COLO668 (cell line): ENCODE measurements around the gene ISL2.

Experiments
- DNase-seq: peaks from one replicate; lab custom pipeline; 2025; ENCODE audit not compliant: unreplicated experiment; lab: John Stamatoyannopoulos, UW

Gene ISL2

GRCh38 chr15:76327191-76328105 lies 9.1 kb upstream of the ISL2 start:
- no peak for DNase-seq

DNA sequence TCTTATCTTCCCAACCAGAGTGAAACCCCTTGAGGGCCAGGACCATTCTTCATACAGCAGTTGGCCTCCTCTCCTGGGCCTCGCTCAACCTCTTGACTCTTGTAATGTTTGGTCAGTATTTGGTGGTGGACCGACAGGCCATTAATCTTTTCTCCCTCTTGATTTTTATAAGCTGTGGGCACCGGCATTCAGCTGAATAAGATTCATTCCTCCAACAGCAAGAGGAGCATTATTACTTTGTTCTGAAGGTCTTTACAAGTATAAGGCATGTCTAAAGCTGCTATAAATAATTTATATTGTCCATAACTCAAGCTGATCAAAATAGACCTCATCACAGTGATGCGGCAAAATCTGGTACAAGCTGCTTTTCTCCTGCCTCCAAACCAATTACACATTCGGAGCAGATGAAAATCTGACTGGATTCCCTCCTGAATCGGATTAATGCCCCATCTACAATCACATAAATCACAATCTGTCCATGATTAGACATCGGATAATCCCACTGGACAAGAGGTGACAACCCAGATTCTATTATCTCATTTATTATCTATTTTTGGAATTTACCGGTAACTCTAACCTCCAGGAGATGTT lies 8.4 kb upstream of the ISL2 start:
- no peak for DNase-seq

- DNase-seq: no peak
Measured at GRCh38 chr15:76328958-76329357, 7.6 kb upstream of the ISL2 start.

GRCh38 chr15:76330080-76330680 lies 6.4 kb upstream of the ISL2 start:
- DNase-seq: peak; percentile 22

DNA sequence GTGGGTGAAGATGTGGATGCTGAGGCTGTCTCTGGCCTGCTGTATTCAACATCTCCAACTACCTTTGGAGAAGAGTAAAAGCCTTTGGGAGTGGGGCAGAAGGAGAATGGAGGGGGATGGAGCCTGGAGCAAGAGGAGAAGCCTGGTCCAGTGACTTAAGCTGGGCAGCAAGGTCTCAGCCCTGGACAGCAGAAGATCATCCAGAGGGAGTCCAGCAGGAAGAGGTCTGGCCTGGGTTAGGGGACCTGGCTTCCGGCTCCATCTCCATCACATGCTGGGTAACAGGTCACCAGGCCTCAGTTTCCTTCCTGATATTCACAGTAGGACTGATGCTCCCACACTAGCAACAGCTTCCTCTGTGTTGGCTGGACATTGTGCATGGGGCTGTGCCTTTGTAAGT lies 3.8 kb upstream of the ISL2 start:
- DNase-seq: no peak

DNA sequence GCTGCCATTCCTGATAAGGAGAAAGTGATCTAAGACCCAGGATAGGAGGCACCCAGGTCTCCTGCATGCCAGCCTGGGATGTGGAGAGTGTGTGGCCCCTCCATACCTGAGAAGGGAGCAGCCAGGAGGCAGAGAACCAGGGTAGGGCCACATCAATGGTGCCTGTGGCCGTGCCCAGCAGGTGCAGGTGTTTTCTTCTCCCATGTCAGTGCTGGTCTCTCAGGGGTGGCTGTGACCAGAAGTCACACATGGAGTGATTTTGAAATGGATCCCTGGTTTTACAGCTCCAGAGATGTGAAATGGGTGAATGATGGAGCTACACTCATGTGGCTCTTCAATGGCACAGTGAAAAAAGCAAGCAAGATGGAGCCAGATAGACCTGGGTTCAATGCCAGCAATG lies 3.3 kb upstream of the ISL2 start:
- no peak for DNase-seq

GRCh38 chr15:76333720-76334437 lies 2.7 kb upstream of the ISL2 start:
- DNase-seq: peak; percentile 10

DNA sequence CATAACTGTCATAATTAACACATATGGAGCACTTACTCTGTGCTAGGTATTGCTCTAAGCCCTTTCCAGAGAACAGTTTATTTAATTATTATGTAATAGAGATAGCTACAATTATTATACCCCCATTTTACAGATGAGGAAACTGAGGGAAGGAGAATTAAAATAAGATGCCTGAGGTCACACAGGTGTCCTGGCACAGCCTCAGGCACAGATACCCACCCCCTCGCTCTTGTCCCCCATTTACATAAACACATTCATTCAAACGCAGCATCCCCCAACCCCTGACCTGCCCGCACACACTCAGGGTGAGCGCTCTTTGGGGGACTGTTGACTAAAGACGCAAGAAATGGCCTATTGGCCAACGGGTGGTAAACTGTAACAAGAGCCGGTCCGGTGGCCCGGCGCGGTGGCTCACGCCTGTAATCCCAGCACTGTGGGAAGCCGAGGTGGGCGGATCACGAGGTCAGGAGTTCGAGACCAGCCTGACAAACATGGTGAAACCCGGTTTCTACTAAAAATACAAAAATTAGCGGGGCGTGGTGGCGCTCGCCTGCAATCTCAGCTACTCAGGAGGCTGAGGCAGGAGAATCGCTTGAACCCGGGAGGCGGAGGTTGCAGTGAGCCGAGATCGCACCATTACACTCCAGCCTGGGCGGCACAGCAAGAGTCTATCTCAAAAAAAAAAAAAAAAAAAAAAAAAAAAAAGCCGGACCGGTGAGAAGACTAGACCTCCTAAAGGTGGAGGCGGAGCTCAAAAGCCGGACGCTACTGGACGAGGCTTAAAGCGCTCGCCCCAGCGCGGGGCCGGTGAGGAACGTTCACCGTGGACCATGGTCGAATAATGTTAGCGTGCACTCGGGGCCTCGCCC lies 1.9 kb upstream of the ISL2 start:
- no peak for DNase-seq

DNA sequence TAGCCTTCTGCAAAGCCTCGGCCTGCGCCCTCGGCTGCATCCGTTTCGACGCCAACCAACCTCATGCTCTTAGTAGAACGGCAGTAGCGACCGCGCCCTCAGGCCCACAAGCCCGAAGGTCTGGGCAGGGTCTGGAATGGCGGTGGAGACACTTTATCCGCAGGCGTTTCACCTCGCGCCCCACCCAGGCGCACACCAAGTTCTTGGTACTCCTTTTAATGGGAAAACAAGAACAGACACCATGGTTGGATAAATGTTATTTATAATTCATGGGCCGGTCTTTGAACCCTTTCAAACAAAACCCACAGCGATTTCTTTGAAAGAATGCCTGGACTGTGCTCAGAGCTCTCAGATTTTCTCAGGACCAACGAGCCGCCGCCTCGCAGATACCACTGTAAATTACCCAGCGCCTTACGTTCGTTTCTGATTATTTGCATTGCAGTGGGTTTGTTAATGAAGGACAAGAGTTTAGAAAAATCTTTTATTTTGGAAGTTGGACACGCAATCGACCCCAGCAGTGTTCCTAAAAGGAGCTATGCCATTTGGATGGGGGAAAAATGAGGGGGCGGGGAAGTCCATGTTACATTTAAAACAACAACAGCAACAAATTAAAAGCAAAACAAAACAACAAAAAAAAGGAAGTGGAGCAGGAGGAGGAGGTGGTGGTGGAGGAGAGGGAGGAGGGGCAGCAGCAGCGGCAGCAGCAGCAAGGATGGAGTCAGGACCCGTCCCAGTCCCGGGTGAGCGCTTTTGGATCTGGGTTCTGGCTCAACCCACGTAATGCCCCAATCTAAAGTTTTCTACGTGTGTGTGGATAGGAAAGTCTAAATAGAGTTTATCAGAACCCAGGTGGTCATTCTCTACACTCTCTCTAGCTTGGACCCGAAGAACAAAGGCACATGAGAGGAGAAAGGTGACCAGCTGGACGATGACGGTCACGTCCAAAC lies 993 bp upstream of the ISL2 start:
- no peak for DNase-seq

GRCh38 chr15:76337059-76337695 lies 604 bp downstream of the ISL2 start:
- DNase-seq: no peak

- peak; percentile 63 for DNase-seq
Measured at GRCh38 chr15:76337696-76338485, 1.3 kb downstream of the ISL2 start.

DNA sequence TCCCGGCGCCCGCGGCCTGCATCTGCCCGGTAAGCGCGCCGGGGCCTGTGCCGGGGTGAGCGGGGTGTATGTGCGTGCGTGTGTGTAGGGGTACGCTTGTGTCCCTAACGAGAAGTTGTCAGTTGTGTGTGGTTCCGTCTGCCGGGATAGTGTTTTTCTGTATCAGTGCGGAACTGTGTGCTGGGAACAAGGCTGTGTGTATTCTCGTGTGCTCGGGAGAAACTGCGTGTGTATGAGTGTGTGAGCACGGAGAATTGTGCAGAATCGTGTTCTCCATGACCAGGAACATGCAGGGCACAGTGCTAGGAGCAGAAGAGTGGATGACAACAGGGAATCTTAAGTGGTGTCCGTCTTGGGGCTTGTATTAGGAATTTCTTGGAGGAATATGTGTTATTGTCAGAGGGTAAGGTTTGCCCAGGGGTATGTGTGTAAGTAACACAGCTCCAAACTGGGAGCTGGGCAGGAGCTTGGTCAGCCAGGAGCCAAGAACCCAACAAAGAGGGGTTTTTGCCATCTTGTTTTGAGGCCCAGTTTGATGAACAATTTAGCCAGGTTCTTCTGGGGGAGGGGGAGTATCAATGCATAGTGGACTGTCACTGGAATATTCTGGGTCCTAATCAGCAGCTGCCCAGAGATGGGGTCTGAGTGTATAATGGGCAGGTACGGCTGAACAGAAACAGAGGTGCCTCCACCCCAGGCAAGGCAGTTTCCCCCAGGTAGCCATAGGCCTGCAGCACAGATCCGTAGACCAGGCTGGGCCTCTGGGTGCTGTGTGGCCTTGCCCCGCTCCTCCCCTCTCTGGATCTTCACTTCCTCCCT lies 2.1 kb downstream of the ISL2 start:
- DNase-seq: no peak

GRCh38 chr15:76339305-76340197 lies 3.0 kb downstream of the ISL2 start:
- no peak for DNase-seq

DNA sequence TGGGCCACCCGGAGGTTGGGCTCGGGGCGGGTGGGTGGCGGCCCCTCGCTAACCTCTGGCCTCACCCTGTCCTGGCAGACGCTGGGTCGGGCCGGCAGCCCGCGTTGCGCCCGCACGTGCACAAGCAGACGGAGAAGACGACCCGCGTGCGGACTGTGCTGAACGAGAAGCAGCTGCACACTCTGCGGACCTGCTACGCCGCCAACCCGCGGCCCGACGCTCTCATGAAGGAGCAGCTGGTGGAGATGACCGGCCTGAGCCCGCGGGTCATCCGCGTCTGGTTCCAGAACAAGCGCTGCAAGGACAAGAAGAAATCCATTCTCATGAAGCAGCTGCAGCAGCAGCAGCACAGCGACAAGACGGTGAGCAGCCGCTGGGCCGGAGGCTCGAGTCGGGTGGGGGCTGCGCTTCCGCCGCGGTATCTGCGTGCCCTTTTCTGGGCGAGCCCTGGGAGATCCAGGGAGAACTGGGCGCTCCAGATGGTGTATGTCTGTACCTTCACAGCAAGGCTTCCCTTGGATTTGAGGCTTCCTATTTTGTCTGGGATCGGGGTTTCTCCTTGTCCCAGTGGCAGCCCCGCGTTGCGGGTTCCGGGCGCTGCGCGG lies 3.7 kb downstream of the ISL2 start:
- DNase-seq: peak; percentile 60

DNA sequence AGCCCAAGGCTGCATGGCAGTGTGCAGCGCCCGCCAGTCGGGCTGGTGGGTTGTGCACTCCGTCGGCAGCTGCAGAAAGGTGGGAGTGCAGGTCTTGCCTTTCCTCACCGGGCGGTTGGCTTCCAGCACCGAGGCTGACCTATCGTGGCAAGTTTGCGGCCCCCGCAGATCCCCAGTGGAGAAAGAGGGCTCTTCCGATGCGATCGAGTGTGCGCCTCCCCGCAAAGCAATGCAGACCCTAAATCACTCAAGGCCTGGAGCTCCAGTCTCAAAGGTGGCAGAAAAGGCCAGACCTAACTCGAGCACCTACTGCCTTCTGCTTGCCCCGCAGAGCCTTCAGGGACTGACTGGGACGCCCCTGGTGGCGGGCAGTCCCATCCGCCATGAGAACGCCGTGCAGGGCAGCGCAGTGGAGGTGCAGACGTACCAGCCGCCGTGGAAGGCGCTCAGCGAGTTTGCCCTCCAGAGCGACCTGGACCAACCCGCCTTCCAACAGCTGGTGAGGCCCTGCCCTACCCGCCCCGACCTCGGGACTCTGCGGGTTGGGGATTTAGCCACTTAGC lies 4.3 kb downstream of the ISL2 start:
- DNase-seq: peak; percentile 57
